K562 (cell line): ENCODE measurements around the gene KRT33B. TPM values are rescaled to one million over a fixed set of nuclear protein-coding genes. Genes with fewer than 3 reads are reported as not detected.

Experiments
- ATAC-seq: fragments of 200-7000 bp; cut with Tn5 transposase; 3 replicates; pipeline ENCODE4 v1.9.1; 2020; ENCODE audit warnings: moderate library complexity
- BruUV-seq: library from RNA; stranded (reverse); fragments of 400-500 nt; replicated peaks from 2 replicates; lab custom pipeline; 2021; lab: Mats Ljungman, UMichigan
- CTCF ChIA-PET: fragments of 300-600 bp; formaldehyde crosslinking; extraction: SDS; loops from one replicate; lab custom pipeline; 2021; ENCODE audit warnings: low intra/inter-chr PET ratio; lab: Yijun Ruan, JAX
- POLR2A ChIA-PET: fragments of 300-600, 350-650 bp; sonication (Branson Sonifier 250); formaldehyde crosslinking; extraction: SDS; loops from one replicate; lab custom pipeline; 2021; ENCODE audit warnings: antibody characterized with exemption, inconsistent platforms; lab: Yijun Ruan, JAX
- DNase-seq, 4 experiments: peaks; one replicate each; pipeline versions ENCODE4 v3.0.0 to v3.0.0-alpha.2; 2011 to 2018; ENCODE audit warnings: low spot score in 3 of 4, mixed read lengths in 3 of 4; ENCODE audit errors: extremely low read depth in 1 of 4
- FAIRE-seq: peaks from 2 replicates; lab custom pipeline; 2011; peaks lifted over from hg19 to GRCh38; lab: Jason Lieb, UNC
- H2AFZ ChIP-seq: 2 replicates; pipeline ENCODE4 v1.6.0; 2011; ENCODE audit warnings: low read depth, low read length, control low read depth, inconsistent platforms
- H3K27ac ChIP-seq: fragments of 200-600 bp; 3 replicates; pipeline ENCODE4 v1.8.0; 2011; ENCODE audit warnings: low read depth, mild to moderate bottlenecking, control low read depth, inconsistent platforms, low read length, moderate library complexity, mixed read lengths; ENCODE audit errors: extremely low read depth
- H3K27me3 ChIP-seq, 2 experiments: fragments of 300-600 bp in 1 of 2; 2 replicates in 1 of 2; 3 replicates in 1 of 2; pipeline versions ENCODE4 v1.6.0 to v1.8.0; 2011; ENCODE audit warnings: inconsistent platforms in 2 of 2, low read length in 2 of 2, mild to moderate bottlenecking in 1 of 2, mixed read lengths in 1 of 2, moderate library complexity in 1 of 2; ENCODE audit not compliant: control insufficient read depth in 2 of 2, insufficient read depth in 2 of 2
- H3K36me3 ChIP-seq: fragments of 300-600 bp; 3 replicates; pipeline ENCODE4 v1.8.0; 2011; ENCODE audit warnings: mild to moderate bottlenecking, low read length, inconsistent platforms; ENCODE audit not compliant: control insufficient read depth, insufficient read depth
- H3K4me1 ChIP-seq, 2 experiments: fragments of 200-600 bp in 1 of 2; replicated peaks in 1 of 2; 2 replicates in 1 of 2; 3 replicates in 1 of 2; pipeline versions ENCODE4 v1.5.1 to v1.8.0; 2011; ENCODE audit warnings: inconsistent platforms in 2 of 2, low read length in 2 of 2, mild to moderate bottlenecking in 1 of 2, mixed read lengths in 1 of 2, moderate library complexity in 1 of 2; ENCODE audit not compliant: control insufficient read depth in 2 of 2, insufficient read depth in 2 of 2
- H3K4me2 ChIP-seq: 2 replicates; pipeline ENCODE4 v1.6.1; 2011; ENCODE audit warnings: low read length, control low read depth, inconsistent platforms, mixed read lengths; ENCODE audit not compliant: insufficient read depth
- H3K4me3 ChIP-seq: fragments of 200-600 bp; sonication (generic), shearing (Covaris generic); 2 replicates; pipeline ENCODE4 v1.5.1; 2016; ENCODE audit warnings: control low read depth, inconsistent platforms
- H3K79me2 ChIP-seq: fragments of 200-600 bp; 3 replicates; pipeline ENCODE4 v1.8.0; 2011; ENCODE audit warnings: low read length, inconsistent platforms; ENCODE audit not compliant: control insufficient read depth, insufficient read depth
- H3K9ac ChIP-seq, 2 experiments: 2 replicates each; pipeline versions ENCODE4 v1.6.0 to v1.6.1; 2011; ENCODE audit warnings: low read depth in 2 of 2, low read length in 2 of 2, control low read depth in 1 of 2, inconsistent platforms in 1 of 2, mild to moderate bottlenecking in 1 of 2, mixed read lengths in 1 of 2; ENCODE audit not compliant: insufficient read depth in 1 of 2
- H3K9me1 ChIP-seq: one replicate; pipeline ENCODE4 v1.6.0; 2011; ENCODE audit warnings: inconsistent platforms, mild to moderate bottlenecking, low read length, moderate library complexity; ENCODE audit not compliant: control insufficient read depth, insufficient read depth
- H3K9me3 ChIP-seq: replicated peaks from 2 replicates; pipeline ENCODE4 v1.5.1; 2011; ENCODE audit warnings: low read depth, low read length, inconsistent platforms; ENCODE audit not compliant: control insufficient read depth, insufficient read depth
- H4K20me1 ChIP-seq: replicated peaks from 2 replicates; pipeline ENCODE4 v1.6.1; 2011; ENCODE audit warnings: low read length, inconsistent platforms, mixed read lengths; ENCODE audit not compliant: control insufficient read depth, insufficient read depth
- ARID3B ChIP-seq: fragments of 250-450 bp; sonication (Bioruptor Pico); IDR thresholded peaks from 2 replicates; pipeline ENCODE4 v1.4.0; 2020; ENCODE audit warnings: borderline replicate concordance
- ATF2 ChIP-seq: sonication (generic); formaldehyde crosslinking; IDR thresholded peaks from 2 replicates; pipeline ENCODE4 v1.8.1; 2022; ENCODE audit warnings: missing genetic modification reagents
- ATF7 ChIP-seq: fragments of 450-650 bp; IDR thresholded peaks from 2 replicates; pipeline ENCODE4 v1.7.1; 2014; ENCODE audit warnings: mild to moderate bottlenecking, moderate library complexity
- BRF2 ChIP-seq: IDR thresholded peaks from 3 replicates; pipeline ENCODE4 v1.6.1; 2011; ENCODE audit warnings: borderline replicate concordance, mild to moderate bottlenecking; ENCODE audit not compliant: insufficient read length, insufficient read depth
- CHD2 ChIP-seq: IDR thresholded peaks from 2 replicates; pipeline ENCODE4 v1.6.1; 2011; ENCODE audit warnings: low read depth, low read length
- L3MBTL2 ChIP-seq: fragments of 450-650 bp; IDR thresholded peaks from 2 replicates; pipeline ENCODE4 v1.6.1; 2016; ENCODE audit warnings: mild to moderate bottlenecking, moderate library complexity
- NCOA4 ChIP-seq: fragments of 450-650 bp; IDR thresholded peaks from 2 replicates; pipeline ENCODE4 v1.6.1; 2018; ENCODE audit warnings: mild to moderate bottlenecking; ENCODE audit not compliant: partially characterized antibody
- PTBP1 ChIP-seq: fragments of 200-400 bp; formaldehyde crosslinking; IDR thresholded peaks from 2 replicates; pipeline ENCODE4 v1.6.1; 2017; ENCODE audit warnings: low read depth, low read length
- SMAD2 ChIP-seq: fragments of 150-350 bp; IDR thresholded peaks from 2 replicates; pipeline ENCODE4 v1.6.1; 2014; ENCODE audit warnings: low read depth, mild to moderate bottlenecking, low read length
- SMARCB1 ChIP-seq: IDR thresholded peaks from 2 replicates; pipeline ENCODE4 v1.6.1; 2011; ENCODE audit warnings: improper control_type of control experiment, low read depth; ENCODE audit not compliant: insufficient read length
- TFE3 ChIP-seq: fragments of 450-650 bp; formaldehyde crosslinking; IDR thresholded peaks from 2 replicates; pipeline ENCODE4 v1.4.0; 2020; ENCODE audit warnings: mild to moderate bottlenecking, mixed read lengths
- ZFPM2 ChIP-seq: fragments of 250-450 bp; sonication (Bioruptor Pico); IDR thresholded peaks from 2 replicates; pipeline ENCODE4 v1.5.1; 2022; ENCODE audit warnings: mild to moderate bottlenecking
- ZMIZ1 ChIP-seq, 2 experiments: fragments of 150-350 bp in 1 of 2; IDR thresholded peaks; 2 replicates each; pipeline ENCODE4 v1.6.1; 2012 to 2016; ENCODE audit warnings: low read depth in 2 of 2, low read length in 2 of 2, mild to moderate bottlenecking in 1 of 2, moderate library complexity in 1 of 2
- ZSCAN29 ChIP-seq: fragments of 450-650 bp; IDR thresholded peaks from 2 replicates; pipeline ENCODE4 v1.6.1; 2017
- WGBS: fragments of 100-300 bp; shearing (Covaris generic); methylation state at CpG from one replicate; pipeline ENCODE4 v1.1.6; 2016; ENCODE audit warnings: low coverage, mixed read lengths; ENCODE audit not compliant: insufficient coverage; ENCODE audit errors: missing lambda C conversion rate; 5-methylcytosine and 5-hydroxymethylcytosine counted together
- in situ Hi-C: fragments of 300-500 bp; cut with MboI; formaldehyde crosslinking; loops from 4 replicates; pipeline ENCODE4 v1.15.0; 2018; ENCODE audit warnings: inconsistent platforms, mixed read lengths
- intact Hi-C: fragments of 100-400 bp; cut with micrococcal nuclease; formaldehyde crosslinking; loops from 2 replicates; pipeline ENCODE4 v1.14.2; 2022
- polyA plus RNA-seq, 8 experiments: library from polyadenylated mRNA; depleted of rRNA in 4 of 8; stranded (reverse) in 5 of 8; unstranded in 3 of 8; fragments of >200 nt; fragmentation: Nextera tagmentation in 2 of 8; fragmentation: Illumina TruSeq in 1 of 8; extraction: Ambion mirVana in 2 of 8; extraction: Trizol in 1 of 8; gene quantifications; 2 replicates each; pipeline versions ENCODE4 v1.2.1 to v1.2.3, GENCODE V29; 2011 to 2014; ENCODE audit warnings: inconsistent platforms in 1 of 8, missing spikeins in 1 of 8
- total RNA-seq, 7 experiments: library from RNA; depleted of rRNA in 6 of 7; stranded (reverse); fragments of >200 nt in 6 of 7; fragmentation: Illumina TruSeq in 2 of 7; extraction: Trizol in 2 of 7; gene quantifications; 2 replicates each; pipeline versions ENCODE4 v1.2.1 to v1.2.3, GENCODE V29; 2011 to 2021; ENCODE audit warnings: low replicate concordance in 1 of 7

Gene KRT33B
- total and polyA plus RNA-seq, 9 of the 15 experiments (the other 6 are each of a cell fraction or from before 2014, with no cell fraction given): not detected

- no peak for ATAC-seq
- in situ Hi-C loops: no loop called here
- 0% methylated on average over 9 of the region's 10 CpGs for WGBS
- Histone ChIP-seq H3K27me3 (no peaks in the 10 kb centered on the region; a peak in 1 of 5 replicates), H3K4me1 (no peaks in the 10 kb centered on the region), H3K27ac (no peak overlapping the region), H3K79me2 (no peaks in the 10 kb centered on the region), H3K4me2 (no peak overlapping the region), H3K36me3 (no peaks in the 10 kb centered on the region), H2AFZ (no peak overlapping the region), H3K4me3 (no peak overlapping the region), H4K20me1 (no peaks in the 10 kb centered on the region; the same call in 1 of the 2 replicates), H3K9ac (no peak overlapping the region), H3K9me1 (no peaks in the 10 kb centered on the region), H3K9me3 (no peaks in the 10 kb centered on the region)
- POLR2A ChIA-PET: no interaction called here
- intact Hi-C loops: loop anchor here (5.0 kb wide), 1 partner anchor 418 kb away; no protein-coding TSS in a partner anchor
- DNase-seq: no peak
- no TSS peak for BruUV-seq
- FAIRE-seq: no peak
- CTCF ChIA-PET: no interaction called here
- no peak for TF ChIP-seq TFE3 (CRISPR knock-in tag)
- TF ChIP-seq ZMIZ1 (IDR thresholded peaks at IDR 0.05; ENCODE audit: low read depth in 2 of 2, low read length in 2 of 2): no peak
- TF ChIP-seq ZSCAN29: no peak
- no peak for TF ChIP-seq ATF7
- no peak for TF ChIP-seq ATF2 (CRISPR knock-in tag)
- no peak for TF ChIP-seq PTBP1
- no peak for TF ChIP-seq BRF2
- no peak for TF ChIP-seq SMAD2
- TF ChIP-seq ZFPM2 (CRISPR knock-in tag): no peak
- TF ChIP-seq L3MBTL2: no peak
- TF ChIP-seq CHD2: no peak
- no peak for TF ChIP-seq NCOA4
- no peak for TF ChIP-seq ARID3B (CRISPR knock-in tag)
- TF ChIP-seq SMARCB1: no peak
Observed at GRCh38 chr17:41325126-41325525, 44.5 kb downstream of the KRT33B start.
